OCI-LY7 (cell line): ENCODE measurements around the gene CCDC85B. TPM values are rescaled to one million over a fixed set of nuclear protein-coding genes. Genes with fewer than 3 reads are reported as not detected.
A peak's percentile ranks its signal among the peaks of the same experiment; 100 is the strongest.

ENCODE experiments used
- BruUV-seq: library from RNA; stranded (reverse); fragments of 400-500 nt; replicated peaks from 2 replicates; lab custom pipeline; 2021; lab: Mats Ljungman, UMichigan
- CTCF ChIA-PET: fragments of 300-600 bp; sonication (Branson Sonifier 250); formaldehyde crosslinking; loops from one replicate; lab custom pipeline; 2022; ENCODE audit warnings: antibody characterized with exemption; ENCODE audit not compliant: unreplicated experiment; lab: Charles Lee
- POLR2A ChIA-PET: fragments of 300-600 bp; sonication (Branson Sonifier 250); formaldehyde crosslinking; loops from one replicate; lab custom pipeline; 2022; ENCODE audit warnings: antibody characterized with exemption; lab: Charles Lee
- DNase-seq: peaks from one replicate; pipeline ENCODE4 v3.0.0-alpha.2; 2015; ENCODE audit warnings: low spot score
- H2AFZ ChIP-seq: fragments of 200-600 bp; sonication (generic), shearing (Covaris generic); 2 replicates; pipeline ENCODE4 v1.6.1; 2014; ENCODE audit warnings: mild to moderate bottlenecking, antibody characterized with exemption, low read length, moderate library complexity
- H3K27ac ChIP-seq: fragments of 200-600 bp; sonication (generic); 2 replicates; pipeline ENCODE4 v1.5.1; 2014; ENCODE audit warnings: mixed run types, low read depth, mild to moderate bottlenecking, moderate library complexity, low read length, inconsistent platforms; ENCODE audit not compliant: poor library complexity, severe bottlenecking
- H3K36me3 ChIP-seq: fragments of 200-600 bp; sonication (generic); 2 replicates; pipeline ENCODE4 v1.6.1; 2014; ENCODE audit warnings: mild to moderate bottlenecking, antibody characterized with exemption, low read length, moderate library complexity, mixed read lengths; ENCODE audit not compliant: insufficient read depth
- H3K4me1 ChIP-seq: fragments of 200-600 bp; sonication (generic); 2 replicates; pipeline ENCODE4 v1.5.1; 2014; ENCODE audit warnings: mild to moderate bottlenecking, low read length; ENCODE audit not compliant: insufficient read depth, poor library complexity, severe bottlenecking
- H3K4me2 ChIP-seq: fragments of 200-600 bp; sonication (generic); 2 replicates; pipeline ENCODE4 v1.6.1; 2014; ENCODE audit warnings: mild to moderate bottlenecking, low read length
- H3K4me3 ChIP-seq: fragments of 200-600 bp; sonication (generic); 2 replicates; pipeline ENCODE4 v1.5.1; 2014; ENCODE audit warnings: mild to moderate bottlenecking, low read depth, low read length; ENCODE audit not compliant: poor library complexity, severe bottlenecking
- H3K79me2 ChIP-seq: fragments of 200-600 bp; sonication (generic); 2 replicates; pipeline ENCODE4 v1.6.1; 2016; ENCODE audit warnings: low read depth, mild to moderate bottlenecking, low read length, moderate library complexity, mixed read lengths; ENCODE audit not compliant: insufficient read depth
- H3K9me2 ChIP-seq: fragments of 200-600 bp; sonication (generic); 2 replicates; pipeline ENCODE4 v1.6.1; 2016; ENCODE audit warnings: mild to moderate bottlenecking, low read length, mixed read lengths; ENCODE audit not compliant: insufficient read depth
- H3K9me3 ChIP-seq: fragments of 200-600 bp; sonication (generic); 2 replicates; pipeline ENCODE4 v1.6.1; 2014; ENCODE audit warnings: mild to moderate bottlenecking, mixed run types, low read length, mixed read lengths
- H4K20me1 ChIP-seq: fragments of 200-600 bp; sonication (generic); 2 replicates; pipeline ENCODE4 v1.6.1; 2014; ENCODE audit warnings: mild to moderate bottlenecking, antibody characterized with exemption, low read length, moderate library complexity, mixed read lengths; ENCODE audit not compliant: insufficient read depth
- CTCF ChIP-seq: fragments of 200-600 bp; sonication (generic); conservative IDR thresholded peaks from 2 replicates; pipeline ENCODE4 v1.5.1; 2014; ENCODE audit warnings: mild to moderate bottlenecking, antibody characterized with exemption, low read length, moderate library complexity, mixed read lengths
- EZH2phosphoT487 ChIP-seq: fragments of 200-600 bp; sonication (generic); IDR thresholded peaks from 2 replicates; pipeline ENCODE4 v1.6.1; 2018; ENCODE audit warnings: low read depth, borderline replicate concordance, mild to moderate bottlenecking, mixed run types, antibody characterized with exemption, low read length, moderate library complexity, mixed read lengths
- intact Hi-C: fragments of 100-400 bp; cut with micrococcal nuclease; formaldehyde crosslinking; loops from one replicate; pipeline ENCODE4 v1.10.0; 2022; ENCODE audit not compliant: unreplicated experiment
- total RNA-seq, 2 experiments: library from RNA; depleted of rRNA in 1 of 2; stranded (reverse); fragments of >200 nt in 1 of 2; shearing (Covaris generic) in 1 of 2; gene quantifications; 2 replicates each; pipeline ENCODE4 v1.2.3, GENCODE V29; 2014 to 2022

Gene CCDC85B
- total RNA-seq, 2 experiments from 2014 or later: 64.1 to 76.7 TPM

- BruUV-seq: no TSS peak
- H3K4me1 ChIP-seq: peaks cover 27% of the 10 kb centered on the region
- TF ChIP-seq EZH2phosphoT487 (no peak), CTCF (no peak)
- no peak overlapping the region for H3K27ac ChIP-seq
- no peaks in the 10 kb centered on the region for H3K9me3 ChIP-seq
- intact Hi-C loops: no loop called here
- peak overlapping the region; percentile 80 for H3K4me2 ChIP-seq
- H3K79me2 ChIP-seq: no peaks in the 10 kb centered on the region
- H4K20me1 ChIP-seq: no peaks in the 10 kb centered on the region
- no peak overlapping the region for H2AFZ ChIP-seq
- POLR2A ChIA-PET: interaction anchor here (0.5 to 1.0 kb wide), 2 partner anchors 14 to 40 kb away, joined by 3 read pairs; no protein-coding TSS in a partner anchor
- no peak for DNase-seq
- peak overlapping the region; percentile 65 for H3K4me3 ChIP-seq
- no peaks in the 10 kb centered on the region for H3K36me3 ChIP-seq
- CTCF ChIA-PET: interaction anchor here (1.5 kb wide), 1 partner anchor 10 kb away, joined by 5 read pairs; the partner anchor contains the start of gene FIBP
- H3K9me2 ChIP-seq: no peaks in the 10 kb centered on the region
Observed at GRCh38 chr11:65898656-65899355, 8.3 kb downstream of the CCDC85B start.

- Histone ChIP-seq H3K4me3 (peak overlapping the region; percentile 65), H3K79me2 (no peaks in the 10 kb centered on the region), H3K9me2 (no peaks in the 10 kb centered on the region), H3K9me3 (no peaks in the 10 kb centered on the region), H4K20me1 (no peaks in the 10 kb centered on the region), H3K27ac (no peak overlapping the region), H3K4me1 (peaks cover 20% of the 10 kb centered on the region), H3K36me3 (no peaks in the 10 kb centered on the region), H2AFZ (no peak overlapping the region), H3K4me2 (peak overlapping the region; percentile 80)
- TF ChIP-seq EZH2phosphoT487 (no peak), CTCF (no peak)
- peak; percentile 19 for DNase-seq
- CTCF ChIA-PET: no interaction called here
- POLR2A ChIA-PET: no interaction called here
- no TSS peak for BruUV-seq
- intact Hi-C loops: loop anchor here (2.0 kb wide), 1 partner anchor 19 kb away; the partner anchor contains the start of genes C11orf68 and DRAP1
Observed at GRCh38 chr11:65899356-65900124, 9.1 kb downstream of the CCDC85B start.
